Subcutaneous adipose tissue (tissue), 4 donors: ENCODE results near the gene CLMP. TPM values are rescaled to one million over a fixed set of nuclear protein-coding genes. Genes with fewer than 3 reads are reported as not detected.

Experiments
- total RNA-seq, 4 donors: library from RNA; depleted of rRNA; stranded (reverse); fragments of >200 nt; gene quantifications; one replicate each; pipeline ENCODE4 v1.1.0, GENCODE V29; 2016
- TF ChIP-seq, protein P1 (sequence below): fragments of 450-650 bp; IDR thresholded peaks from one replicate; pipeline ENCODE4 v1.5.1; 2016; ENCODE audit warnings: low read depth, mild to moderate bottlenecking, control low read depth, antibody characterized with exemption, moderate library complexity

The CLMP gene
- total RNA-seq, 4 donors from 2014 or later: 201 to 240 (median 209) TPM

DNA sequence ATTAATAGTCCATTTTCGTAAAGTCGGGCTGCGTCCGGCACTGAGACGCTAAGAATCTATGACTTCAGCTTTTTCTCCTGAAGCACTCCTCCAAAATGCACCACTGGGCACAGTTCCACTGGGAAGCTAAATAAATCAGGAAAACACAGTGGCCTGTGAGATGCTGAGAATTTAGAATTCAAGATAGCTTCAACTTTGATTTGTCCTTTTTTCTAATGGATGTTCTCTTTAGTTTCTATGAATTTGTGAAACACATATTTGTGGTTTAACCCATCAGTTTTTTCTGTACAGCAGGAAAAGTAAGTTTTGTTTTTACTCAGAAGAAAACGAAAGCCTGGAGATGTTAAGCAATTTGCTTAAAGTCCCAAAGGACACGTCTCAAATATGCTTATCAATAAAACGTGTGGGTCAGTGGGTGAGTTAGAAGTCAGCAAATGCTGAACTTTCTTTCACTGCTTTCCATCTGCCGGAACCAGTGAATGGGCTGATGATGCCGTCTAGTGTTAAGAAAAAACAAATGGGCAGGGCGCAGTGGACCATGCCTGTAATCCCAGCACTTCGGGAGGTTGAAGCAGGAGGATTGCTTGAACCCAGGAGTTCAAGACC is 40.7 kb upstream of the CLMP start:
- TF ChIP-seq, protein P1, sequence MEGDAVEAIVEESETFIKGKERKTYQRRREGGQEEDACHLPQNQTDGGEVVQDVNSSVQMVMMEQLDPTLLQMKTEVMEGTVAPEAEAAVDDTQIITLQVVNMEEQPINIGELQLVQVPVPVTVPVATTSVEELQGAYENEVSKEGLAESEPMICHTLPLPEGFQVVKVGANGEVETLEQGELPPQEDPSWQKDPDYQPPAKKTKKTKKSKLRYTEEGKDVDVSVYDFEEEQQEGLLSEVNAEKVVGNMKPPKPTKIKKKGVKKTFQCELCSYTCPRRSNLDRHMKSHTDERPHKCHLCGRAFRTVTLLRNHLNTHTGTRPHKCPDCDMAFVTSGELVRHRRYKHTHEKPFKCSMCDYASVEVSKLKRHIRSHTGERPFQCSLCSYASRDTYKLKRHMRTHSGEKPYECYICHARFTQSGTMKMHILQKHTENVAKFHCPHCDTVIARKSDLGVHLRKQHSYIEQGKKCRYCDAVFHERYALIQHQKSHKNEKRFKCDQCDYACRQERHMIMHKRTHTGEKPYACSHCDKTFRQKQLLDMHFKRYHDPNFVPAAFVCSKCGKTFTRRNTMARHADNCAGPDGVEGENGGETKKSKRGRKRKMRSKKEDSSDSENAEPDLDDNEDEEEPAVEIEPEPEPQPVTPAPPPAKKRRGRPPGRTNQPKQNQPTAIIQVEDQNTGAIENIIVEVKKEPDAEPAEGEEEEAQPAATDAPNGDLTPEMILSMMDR: no peak

DNA sequence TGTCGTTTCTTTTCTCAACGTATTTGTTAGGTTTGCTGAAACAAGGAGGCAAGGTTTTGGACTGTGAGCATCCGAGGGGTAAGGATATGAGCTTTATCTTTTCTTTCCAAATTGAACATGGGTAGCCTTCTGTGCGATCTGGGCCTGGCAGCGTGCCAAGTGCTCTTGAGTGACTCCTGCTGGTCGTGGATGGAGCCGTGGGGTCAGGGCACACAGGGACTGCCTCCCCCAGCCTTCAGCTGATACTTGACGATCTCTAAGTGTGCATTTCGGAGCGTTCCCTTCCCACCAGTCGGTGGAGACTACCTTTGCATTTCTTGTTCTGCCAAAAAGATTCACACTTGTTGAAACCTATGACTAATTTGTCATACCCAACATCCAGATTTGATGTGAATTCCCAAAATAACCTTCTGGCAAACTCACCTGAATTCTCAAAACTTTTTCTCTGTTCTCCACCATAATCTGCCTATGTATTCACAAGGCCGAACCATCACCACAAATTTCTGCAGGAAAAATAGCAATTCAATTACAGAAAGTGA is 40.1 kb upstream of the CLMP start:
- TF ChIP-seq, protein P1: no peak

DNA sequence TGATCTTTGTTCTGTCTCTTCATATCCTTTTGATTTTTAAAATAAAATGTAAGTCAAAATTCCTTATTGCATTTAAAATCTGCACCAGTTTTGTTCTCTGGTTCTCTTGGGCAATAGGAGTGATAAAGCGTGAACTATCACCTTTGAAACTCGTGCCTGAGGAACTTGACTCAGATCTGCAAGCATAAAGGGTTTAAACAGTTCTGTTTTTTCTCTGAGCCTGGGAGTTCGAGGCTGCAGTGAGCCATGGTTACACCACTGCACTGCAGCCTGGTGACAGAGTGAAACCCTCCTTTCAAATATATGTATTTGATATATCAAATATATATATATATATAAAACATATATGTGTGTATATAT is 38.9 kb upstream of the CLMP start:
- TF ChIP-seq, protein P1: no peak

DNA sequence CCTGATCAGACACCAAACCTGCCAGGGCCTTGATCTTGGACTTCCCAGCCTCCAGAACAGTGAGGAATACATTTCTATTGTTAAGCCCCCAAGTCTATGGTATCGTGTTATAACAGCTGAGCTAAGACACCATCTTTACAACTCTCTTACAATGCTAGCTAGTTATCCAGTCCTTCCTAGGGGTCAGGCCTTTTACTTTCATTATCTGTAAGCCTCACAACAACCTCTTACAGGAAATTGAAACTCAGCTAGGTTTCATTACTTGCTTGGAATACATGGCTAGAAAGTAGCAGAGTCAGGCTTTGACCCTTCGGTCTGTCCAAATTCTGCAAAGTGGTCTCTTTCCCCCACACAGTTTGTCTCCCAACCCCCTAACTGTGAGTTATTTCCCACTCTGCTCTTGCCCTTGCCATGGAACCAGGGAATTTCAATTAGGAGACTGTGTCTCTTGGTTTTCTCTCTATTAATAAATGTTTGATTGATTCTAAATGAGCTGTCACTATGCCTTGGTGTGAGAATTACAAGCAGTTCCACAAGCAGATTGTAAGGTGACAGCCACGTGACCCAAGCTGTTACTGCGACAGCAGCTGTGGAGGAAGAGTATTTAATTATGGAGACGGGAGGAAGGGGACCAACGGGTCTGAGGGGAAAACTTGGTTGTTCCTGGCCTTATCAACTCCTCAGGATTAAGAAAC is 38.4 kb upstream of the CLMP start:
- TF ChIP-seq, protein P1: no peak

DNA sequence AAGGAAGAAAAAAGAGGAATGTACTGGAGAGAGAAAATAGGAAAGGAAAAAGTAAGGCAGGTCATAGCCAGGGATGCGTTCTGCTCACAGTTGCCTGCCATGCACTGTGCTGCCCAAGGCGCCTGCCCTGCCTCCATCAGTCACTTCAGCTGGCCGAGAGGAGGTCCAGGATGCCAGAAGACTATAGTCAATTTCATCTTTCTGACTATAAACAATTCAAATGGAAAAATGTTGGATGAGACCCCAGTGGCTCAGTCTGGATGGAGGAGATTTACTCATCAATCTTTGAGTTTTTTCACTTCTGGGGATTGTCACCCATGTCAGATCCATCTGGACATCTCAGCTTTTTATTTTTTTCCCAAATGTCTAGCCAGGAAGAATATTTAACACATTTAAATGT is 36.7 kb upstream of the CLMP start:
- TF ChIP-seq, protein P1: no peak

DNA sequence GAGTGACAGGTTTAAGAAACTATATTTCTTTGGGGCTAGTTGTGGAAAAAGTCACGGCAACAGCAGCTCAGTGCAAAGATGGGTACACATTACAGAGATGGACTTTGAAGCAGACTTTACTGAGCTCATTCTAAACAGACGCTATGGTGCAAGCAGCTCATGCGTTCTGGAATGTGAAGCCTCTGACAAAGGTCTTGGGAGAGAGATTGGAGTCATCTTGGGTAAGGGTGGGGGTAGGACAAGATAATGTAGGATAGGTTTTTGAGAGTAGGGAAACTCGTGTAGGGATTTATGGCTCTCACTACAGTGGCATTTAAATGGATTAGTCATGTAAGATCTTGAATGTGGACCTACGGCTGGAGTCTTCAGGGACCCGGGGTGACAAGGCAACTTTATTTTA is 36.2 kb upstream of the CLMP start:
- TF ChIP-seq, protein P1: no peak

DNA sequence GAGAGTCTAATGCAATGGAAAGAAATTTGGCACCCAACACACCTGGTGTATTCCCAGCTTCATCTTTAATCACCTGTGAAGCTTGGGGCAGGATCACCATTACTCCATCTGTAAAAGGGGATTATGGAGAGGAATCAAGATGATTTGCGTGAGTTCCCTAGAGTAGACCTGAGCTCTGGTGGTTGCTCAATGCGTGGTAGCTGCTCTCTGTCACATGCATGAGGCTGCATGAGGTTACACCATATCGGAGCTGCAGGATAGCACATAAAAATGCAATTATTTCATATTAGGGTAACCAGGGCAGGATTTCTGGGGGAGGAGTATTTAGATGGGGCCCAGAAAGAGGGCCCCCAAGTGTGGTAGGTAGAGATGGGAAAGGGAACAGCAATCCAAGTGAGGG is 35.3 kb upstream of the CLMP start:
- TF ChIP-seq, protein P1: no peak
